MCF 10A (cell line): ENCODE data around the gene FGGY. TPM values are rescaled to one million over a fixed set of nuclear protein-coding genes. Genes with fewer than 3 reads are reported as not detected.

Experiments
- BruUV-seq: library from RNA; stranded (reverse); fragments of 400-500 nt; replicated peaks from 2 replicates; lab custom pipeline; 2021; lab: Mats Ljungman, UMichigan
- CTCF ChIA-PET: fragments of 300-600 bp; sonication (Branson Sonifier 250); formaldehyde crosslinking; extraction: SDS; loops from one replicate; lab custom pipeline; 2021; ENCODE audit warnings: antibody characterized with exemption, inconsistent platforms; lab: Yijun Ruan, JAX
- POLR2A ChIA-PET: fragments of 300-600, 350-650 bp; sonication (Branson Sonifier 250); formaldehyde crosslinking; extraction: SDS; loops from one replicate; lab custom pipeline; 2020; ENCODE audit warnings: antibody characterized with exemption, inconsistent platforms; lab: Yijun Ruan, JAX
- DNase-seq: peaks from one replicate; pipeline ENCODE4 v3.0.0-alpha.2; 2018; ENCODE audit not compliant: unreplicated experiment
- H3K27ac Mint-ChIP-seq: one replicate; pipeline ENCODE4 v1.8.0; 2022; ENCODE audit warnings: mild to moderate bottlenecking, low read depth, mixed read lengths; ENCODE audit not compliant: unreplicated experiment
- H3K27me3 Mint-ChIP-seq: one replicate; pipeline ENCODE4 v1.8.0; 2022; ENCODE audit warnings: mixed read lengths; ENCODE audit not compliant: insufficient read depth, unreplicated experiment
- H3K36me3 Mint-ChIP-seq: one replicate; pipeline ENCODE4 v1.8.0; 2022; ENCODE audit warnings: mild to moderate bottlenecking, moderate library complexity, mixed read lengths; ENCODE audit not compliant: insufficient read depth, unreplicated experiment
- H3K4me1 Mint-ChIP-seq: one replicate; pipeline ENCODE4 v1.8.0; 2022; ENCODE audit warnings: mixed read lengths; ENCODE audit not compliant: insufficient read depth, unreplicated experiment
- H3K4me3 Mint-ChIP-seq: one replicate; pipeline ENCODE4 v1.8.0; 2022; ENCODE audit warnings: mild to moderate bottlenecking, moderate library complexity, mixed read lengths; ENCODE audit not compliant: unreplicated experiment
- H3K9me3 Mint-ChIP-seq: one replicate; pipeline ENCODE4 v1.8.0; 2022; ENCODE audit warnings: mixed read lengths; ENCODE audit not compliant: unreplicated experiment
- CTCF ChIP-seq: fragments of 200-600 bp; IDR thresholded peaks from one replicate; pipeline ENCODE4 v1.8.0; 2022; ENCODE audit warnings: antibody characterized with exemption, mild to moderate bottlenecking; ENCODE audit not compliant: unreplicated experiment
- intact Hi-C: fragments of 100-400 bp; cut with micrococcal nuclease; formaldehyde crosslinking; loops from 2 replicates; pipeline ENCODE4 v1.14.1; 2022
- total RNA-seq: library from RNA; stranded (reverse); gene quantifications from 2 replicates; pipeline ENCODE4 v1.2.3, GENCODE V29; 2022

FGGY gene
- total RNA-seq, 1 experiment from 2014 or later = 10.6 TPM

GRCh38 chr1:59315529-59316463 lies 18.9 kb downstream of the FGGY start:
- Mint-ChIP-seq H3K27ac (no peak overlapping the region), H3K4me1 (no peaks in the 10 kb centered on the region), H3K36me3 (peaks cover 5% of the 10 kb centered on the region), H3K4me3 (no peak overlapping the region), H3K27me3 (no peaks in the 10 kb centered on the region), H3K9me3 (no peaks in the 10 kb centered on the region)
- ChIA-PET CTCF (interaction anchor here (0.6 kb wide), 3 partner anchors 52 to 455 kb away, joined by 3 to 4 read pairs (median 3); no protein-coding TSS in a partner anchor), POLR2A (interaction anchor here (0.9 kb wide), 1 partner anchor 532 kb away, joined by 3 read pairs; the partner anchor contains the start of gene JUN)
- intact Hi-C loops = no loop called here
- BruUV-seq = no TSS peak
- DNase-seq = no peak
- no peak for TF ChIP-seq CTCF

- no peak overlapping the region for H3K4me3 Mint-ChIP-seq
- H3K27ac Mint-ChIP-seq = no peak overlapping the region
- H3K36me3 Mint-ChIP-seq = peaks cover under 1% of the 10 kb centered on the region
- no peaks in the 10 kb centered on the region for H3K4me1 Mint-ChIP-seq
- CTCF ChIA-PET = interaction anchor here (0.6 kb wide), 1 partner anchor 51 kb away, joined by 3 read pairs; no protein-coding TSS in a partner anchor
- POLR2A ChIA-PET = interaction anchor here (0.9 kb wide), 1 partner anchor 533 kb away, joined by 3 read pairs; the partner anchor contains the start of gene JUN
- H3K27me3 Mint-ChIP-seq = no peaks in the 10 kb centered on the region
- DNase-seq = no peak
- intact Hi-C loops = no loop called here
- no peak for TF ChIP-seq CTCF
- no TSS peak for BruUV-seq
- no peaks in the 10 kb centered on the region for H3K9me3 Mint-ChIP-seq
Observed at GRCh38 chr1:59316497-59317128, 19.7 kb downstream of the FGGY start.

- intact Hi-C loops = no loop called here
- ChIA-PET POLR2A (no interaction called here), CTCF (no interaction called here)
- no peak for TF ChIP-seq CTCF
- DNase-seq = no peak
- H3K36me3 Mint-ChIP-seq = no peaks in the 10 kb centered on the region
- BruUV-seq = no TSS peak
- no peaks in the 10 kb centered on the region for H3K27me3 Mint-ChIP-seq
- no peaks in the 10 kb centered on the region for H3K4me1 Mint-ChIP-seq
- no peak overlapping the region for H3K27ac Mint-ChIP-seq
- no peak overlapping the region for H3K4me3 Mint-ChIP-seq
- no peaks in the 10 kb centered on the region for H3K9me3 Mint-ChIP-seq
Observed at GRCh38 chr1:59317343-59317742, 20.4 kb downstream of the FGGY start.

GRCh38 chr1:59317780-59318179 lies 20.9 kb downstream of the FGGY start:
- DNase-seq = no peak
- Mint-ChIP-seq H3K4me3 (no peak overlapping the region), H3K27ac (no peak overlapping the region), H3K27me3 (no peaks in the 10 kb centered on the region), H3K36me3 (no peaks in the 10 kb centered on the region), H3K9me3 (no peaks in the 10 kb centered on the region), H3K4me1 (no peaks in the 10 kb centered on the region)
- intact Hi-C loops = no loop called here
- no peak for TF ChIP-seq CTCF
- POLR2A ChIA-PET = no interaction called here
- no TSS peak for BruUV-seq
- CTCF ChIA-PET = no interaction called here
